Dedifferentiated amniotic fluid mesenchymal stem cell (primary cell): ENCODE results near the gene COL11A2.

Source experiments
- DNase-seq: peaks from one replicate; pipeline ENCODE4 v3.0.0-alpha.2; 2016; ENCODE audit errors: extremely low spot score

The COL11A2 gene

DNA sequence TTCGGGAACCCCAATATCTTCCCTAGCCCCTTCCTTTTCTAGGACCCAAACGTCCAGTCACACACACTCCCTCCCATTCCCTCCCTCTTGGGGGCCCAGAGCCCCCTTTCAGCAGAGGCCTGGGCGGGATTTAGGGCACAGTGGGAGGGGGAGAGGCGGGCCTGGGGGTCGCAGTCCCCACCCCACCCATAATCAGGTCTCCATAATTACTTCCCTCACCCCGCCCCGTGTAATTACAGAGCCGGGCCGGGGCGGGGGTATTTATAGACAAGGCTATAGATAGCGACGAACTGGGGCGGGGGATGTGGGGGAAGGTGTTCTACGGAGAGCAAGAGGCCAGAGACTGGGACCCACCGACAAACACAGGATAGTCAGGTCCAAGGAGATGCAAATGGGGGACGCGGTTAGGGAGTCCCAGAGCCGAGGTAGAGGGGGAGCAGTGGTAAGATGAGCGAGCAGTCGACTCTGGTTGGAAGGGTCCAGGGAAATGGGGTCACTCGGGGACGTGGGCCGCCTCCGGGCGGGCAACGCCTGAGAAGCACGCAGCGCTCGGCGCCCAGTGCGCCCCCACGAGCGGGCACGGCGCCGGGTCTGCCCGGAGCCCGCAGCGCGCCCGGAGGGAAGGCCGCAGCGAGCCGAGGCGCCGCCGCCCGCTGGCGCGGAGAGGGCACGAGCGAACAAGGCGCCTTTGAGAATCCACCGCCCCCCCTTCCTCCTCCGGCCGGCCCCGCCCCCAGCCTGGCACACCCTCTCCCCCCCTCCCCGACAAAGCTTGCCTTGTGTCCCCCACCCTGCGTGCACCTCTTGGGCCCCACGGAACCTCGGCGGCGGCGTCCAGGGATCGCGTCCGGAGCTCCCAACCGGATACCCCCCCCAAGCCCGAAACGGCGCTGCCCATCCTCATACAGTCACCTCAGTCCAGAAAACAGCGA is 670 bp upstream of the COL11A2 start:
- no peak for DNase-seq

DNA sequence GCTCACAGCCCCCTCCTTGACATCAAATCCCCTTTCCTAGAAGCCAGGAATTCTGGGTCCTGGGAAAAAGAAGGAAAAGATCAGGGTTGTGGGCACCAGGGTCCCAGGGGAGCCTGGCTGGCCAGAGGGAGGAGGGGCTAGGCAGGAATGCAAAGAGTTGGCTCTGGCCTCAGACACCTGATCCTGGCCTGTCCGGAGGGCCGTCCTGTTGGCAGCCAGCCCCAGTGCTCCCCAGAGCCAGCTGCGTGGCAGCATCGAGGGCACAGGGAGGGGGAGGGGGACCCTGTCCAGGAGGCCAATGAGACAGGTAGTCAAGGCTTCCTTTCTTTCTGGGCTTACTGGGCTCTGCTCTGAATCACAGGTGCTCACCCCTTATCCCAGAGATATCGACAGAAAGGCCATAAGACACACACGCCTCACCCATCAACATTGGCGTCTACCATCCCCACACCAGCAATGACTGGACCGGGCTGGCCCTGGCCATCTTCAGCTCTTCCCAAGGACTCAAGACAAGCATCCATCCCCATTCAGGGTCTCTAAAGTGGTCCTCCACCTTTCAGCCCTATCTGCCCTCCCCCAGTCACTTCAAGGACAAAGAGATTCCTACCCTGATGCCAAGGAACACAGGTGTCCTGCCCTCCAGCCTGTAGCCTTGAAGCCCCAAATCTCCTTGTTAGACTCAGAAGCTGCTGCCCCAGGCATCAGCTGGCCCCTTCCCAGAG is 723 bp downstream of the COL11A2 start:
- DNase-seq, result no peak

DNA sequence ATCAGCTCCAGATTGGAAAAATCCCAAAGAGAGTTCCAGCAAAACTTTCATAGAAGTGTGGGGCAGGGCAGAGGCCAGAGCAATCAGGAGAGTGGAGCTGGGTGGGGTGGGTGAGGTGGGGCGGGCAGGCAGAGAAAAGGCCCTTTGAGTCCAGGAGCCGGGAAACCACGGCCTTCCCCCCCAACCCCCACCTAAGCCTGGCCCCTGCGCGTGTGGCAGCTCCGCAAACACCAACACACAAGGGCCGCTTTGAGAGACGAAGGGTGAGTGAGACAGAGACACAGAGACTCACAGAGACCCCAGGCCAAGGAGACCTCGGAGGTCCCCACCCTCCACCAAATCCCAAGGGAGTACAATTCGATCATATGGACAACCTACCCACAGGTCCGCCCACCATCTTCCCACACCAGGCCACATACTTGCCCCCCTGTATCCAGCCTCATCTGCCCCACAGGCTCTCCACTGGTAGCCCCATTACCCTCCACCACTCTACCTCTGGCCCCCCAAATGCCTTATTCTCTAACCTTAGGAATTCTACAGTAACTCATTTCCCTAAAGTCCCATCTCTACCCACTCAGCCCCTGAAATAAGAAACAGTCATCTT is 1.7 kb downstream of the COL11A2 start:
- no peak for DNase-seq

DNA sequence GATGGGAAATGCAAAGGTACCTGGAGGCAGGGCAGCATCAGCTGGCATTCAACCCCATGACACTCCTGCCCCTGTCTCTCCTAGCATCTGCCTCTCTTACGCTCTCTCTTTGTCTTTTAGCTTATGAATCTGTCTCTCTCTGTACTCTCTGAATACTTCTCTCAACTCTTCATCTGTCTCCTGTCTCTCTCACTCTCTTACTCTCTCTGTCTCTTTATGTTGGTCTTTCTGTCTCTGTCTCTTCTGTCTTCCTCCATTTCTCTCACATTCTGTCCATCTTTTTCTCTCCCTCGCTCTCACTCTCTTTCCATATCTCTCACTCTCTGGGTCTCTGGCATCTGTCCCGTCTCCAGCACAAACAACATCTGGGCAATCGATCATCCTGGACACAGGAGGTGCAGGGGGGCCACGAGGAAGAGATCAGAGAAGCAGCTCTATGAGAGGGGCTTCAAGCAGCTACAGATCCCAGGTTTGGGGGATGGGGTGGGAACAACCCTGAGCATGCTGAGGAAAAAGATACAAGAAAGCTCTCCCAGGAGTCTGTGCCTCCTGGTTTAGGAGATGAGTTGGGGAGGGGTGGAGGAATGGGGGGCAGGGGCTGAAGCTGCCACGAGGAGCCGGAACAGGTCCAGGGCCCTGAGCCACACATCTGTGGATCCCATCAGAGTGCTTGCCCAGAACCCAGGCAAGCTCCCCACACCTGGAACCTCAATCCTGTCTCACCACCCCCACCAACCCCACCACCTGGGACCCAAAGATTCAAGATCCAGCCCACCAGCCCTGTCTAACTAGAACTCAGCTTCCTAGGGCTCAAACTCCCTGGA is 2.4 kb downstream of the COL11A2 start:
- no peak for DNase-seq

DNA sequence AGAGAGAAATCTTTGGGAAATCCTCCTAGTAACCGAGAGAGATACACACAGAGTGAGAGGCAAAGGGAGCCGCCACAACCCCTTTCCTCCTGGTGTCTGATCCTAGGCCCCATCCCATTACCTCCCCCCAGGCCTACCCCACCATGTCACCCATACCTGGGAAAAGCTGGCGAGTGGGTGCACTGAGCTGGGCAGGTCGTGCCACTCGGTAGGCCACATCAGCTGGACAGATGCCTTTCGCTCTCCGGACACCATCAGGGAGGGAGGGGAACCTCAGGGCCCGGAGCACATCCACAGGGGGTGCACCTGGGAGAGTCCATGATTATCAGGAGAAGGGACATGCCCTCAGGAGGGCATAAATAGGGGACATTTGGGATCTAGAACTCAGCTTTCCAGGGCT is 3.1 kb downstream of the COL11A2 start:
- no peak for DNase-seq

DNA sequence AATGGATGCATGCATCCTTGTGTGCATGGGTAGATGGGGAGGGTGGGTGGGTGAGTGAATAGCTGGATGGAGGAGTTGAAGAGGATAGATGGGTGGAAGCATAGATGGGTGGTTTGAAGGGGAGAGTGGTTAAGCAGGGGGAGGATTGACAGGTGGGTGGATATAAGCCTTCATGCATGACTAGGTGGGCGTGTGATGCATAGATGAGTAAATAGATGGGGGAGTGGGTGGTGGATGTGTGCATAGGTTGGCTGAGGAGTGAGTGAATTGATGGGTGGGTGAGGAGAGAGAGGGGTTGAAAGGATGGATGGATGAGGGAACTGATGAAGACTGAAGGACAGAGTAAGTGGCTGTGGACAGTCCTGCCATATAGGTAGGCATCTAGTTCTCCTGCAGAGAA is 4.5 kb downstream of the COL11A2 start:
- no peak for DNase-seq

DNA sequence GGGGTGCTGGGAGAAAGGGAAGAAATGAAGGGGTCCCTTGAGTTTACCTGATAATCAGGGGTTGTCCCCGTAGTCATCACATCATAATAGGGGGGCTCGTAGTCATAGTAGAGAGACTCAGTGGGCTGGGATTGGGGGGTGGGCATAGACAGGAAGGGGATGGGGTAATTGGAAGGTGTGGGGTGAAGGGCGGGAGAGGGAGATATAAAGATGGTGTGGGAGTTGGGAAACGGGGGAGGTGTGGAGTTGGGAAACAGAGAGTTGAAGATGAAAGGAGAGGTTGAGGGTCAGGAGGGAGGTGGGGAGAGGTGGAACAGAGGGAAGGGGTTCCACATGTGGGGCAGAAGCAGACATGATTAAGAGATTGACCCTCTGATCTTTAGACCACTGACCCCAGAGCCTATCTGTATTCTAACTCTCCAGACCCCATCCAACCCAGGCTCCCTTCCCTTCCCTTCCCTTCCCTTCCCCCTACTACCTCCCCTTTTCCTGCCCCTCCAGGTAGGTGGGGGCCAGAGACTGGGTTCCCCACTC is 6.5 kb downstream of the COL11A2 start:
- no peak for DNase-seq

DNA sequence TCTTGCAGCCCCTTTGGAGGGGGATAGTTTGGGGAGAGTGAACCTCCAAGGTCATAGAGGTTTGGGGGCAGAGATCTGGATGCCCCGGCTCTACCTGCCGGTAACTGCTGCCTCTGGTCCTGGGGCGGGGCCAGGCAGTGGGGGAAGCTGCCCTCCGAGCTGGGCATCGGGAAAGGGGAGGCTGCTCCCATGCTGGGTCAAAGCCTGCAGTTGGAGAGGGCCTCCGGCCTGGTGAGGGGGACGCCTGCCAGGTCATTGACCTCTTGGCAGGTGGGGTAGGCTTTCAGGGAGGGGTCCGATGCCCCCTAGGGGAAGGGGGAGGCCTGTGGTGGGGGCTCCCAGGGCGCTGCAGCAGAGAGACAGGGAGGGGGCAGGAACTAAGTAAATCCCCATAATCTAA is 7.1 kb downstream of the COL11A2 start:
- no peak for DNase-seq

DNA sequence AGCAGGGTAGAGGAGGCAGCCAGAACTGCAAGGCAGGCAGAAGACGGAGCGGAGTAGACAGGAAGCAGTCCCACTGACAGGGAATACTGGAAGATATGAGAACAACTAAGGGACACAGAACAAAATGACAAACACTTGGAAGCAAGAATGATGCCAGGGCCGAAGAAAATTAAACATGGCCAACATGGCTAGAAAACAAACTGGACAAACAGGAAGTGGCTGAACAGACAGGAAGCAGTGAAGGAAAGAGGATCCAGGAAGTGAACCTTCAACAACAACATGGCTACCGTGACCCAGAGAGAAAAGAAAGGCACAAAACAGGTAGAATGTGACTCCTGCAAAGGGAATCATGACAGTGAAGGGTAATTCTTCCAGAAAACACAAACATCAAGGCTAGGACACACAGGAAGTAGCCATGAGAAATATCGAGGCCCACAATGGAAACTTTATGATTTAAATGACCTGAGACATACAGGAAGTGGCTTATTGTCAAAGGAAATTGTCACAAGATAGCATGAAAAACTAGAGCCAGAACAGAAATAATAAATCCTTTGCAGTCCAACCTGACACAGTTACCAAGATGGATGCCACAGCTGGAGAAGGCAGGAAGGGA is 9.1 kb downstream of the COL11A2 start:
- DNase-seq, result no peak

DNA sequence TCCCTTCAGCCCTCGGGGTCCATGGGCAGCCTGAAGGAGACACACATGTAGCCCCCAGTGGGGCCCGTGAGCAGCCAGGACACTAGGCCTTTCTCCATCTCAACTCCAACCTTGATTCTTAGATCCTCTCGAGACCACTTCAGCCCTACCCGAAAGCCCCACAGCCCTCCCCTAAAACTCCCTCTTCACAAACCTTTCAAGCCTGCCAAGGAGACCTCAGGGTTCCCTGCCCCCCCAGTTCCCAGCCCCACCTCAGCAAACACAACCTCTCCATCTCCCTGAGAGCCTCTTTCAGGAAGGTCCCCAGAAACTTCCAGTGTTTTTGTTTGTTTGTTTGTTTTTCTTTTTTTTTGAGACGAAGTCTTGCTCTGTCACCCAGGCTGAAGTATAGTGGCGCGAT is 11.1 kb downstream of the COL11A2 start:
- DNase-seq, result no peak

DNA sequence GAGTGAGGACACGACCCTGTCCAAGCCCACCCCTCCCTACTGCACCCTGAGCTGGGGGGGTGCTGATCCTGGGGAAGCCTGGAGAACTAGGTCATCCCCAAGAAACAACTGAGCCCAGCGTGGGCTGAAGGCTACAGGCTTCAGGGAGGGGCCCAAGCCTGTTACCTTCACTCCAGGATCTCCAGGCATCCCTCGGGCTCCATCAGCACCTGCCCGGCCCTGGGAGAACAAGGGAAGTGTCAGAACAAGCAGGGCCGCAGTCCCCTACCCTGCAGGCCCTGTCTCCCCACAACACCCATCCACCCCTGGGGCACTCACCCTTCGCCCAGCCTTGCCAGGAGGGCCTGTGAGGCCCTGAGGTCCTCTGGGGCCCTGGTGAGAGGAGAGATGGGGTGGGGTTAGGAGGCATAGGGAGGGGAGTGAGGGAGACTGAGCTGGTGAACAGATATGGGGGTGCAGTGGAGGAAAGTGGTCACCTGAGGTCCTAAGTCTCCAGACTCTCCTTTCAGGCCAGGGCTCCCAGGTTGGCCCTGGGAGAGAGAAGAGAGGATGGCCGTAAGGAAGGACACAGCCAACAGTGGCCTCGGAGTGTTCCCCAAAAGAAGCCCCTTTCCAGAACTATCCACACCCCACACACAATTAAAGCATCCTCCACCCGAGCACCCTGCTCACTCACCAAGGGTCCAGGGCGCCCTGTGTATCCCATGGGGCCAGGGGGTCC is 13.4 kb downstream of the COL11A2 start:
- DNase-seq, result no peak

DNA sequence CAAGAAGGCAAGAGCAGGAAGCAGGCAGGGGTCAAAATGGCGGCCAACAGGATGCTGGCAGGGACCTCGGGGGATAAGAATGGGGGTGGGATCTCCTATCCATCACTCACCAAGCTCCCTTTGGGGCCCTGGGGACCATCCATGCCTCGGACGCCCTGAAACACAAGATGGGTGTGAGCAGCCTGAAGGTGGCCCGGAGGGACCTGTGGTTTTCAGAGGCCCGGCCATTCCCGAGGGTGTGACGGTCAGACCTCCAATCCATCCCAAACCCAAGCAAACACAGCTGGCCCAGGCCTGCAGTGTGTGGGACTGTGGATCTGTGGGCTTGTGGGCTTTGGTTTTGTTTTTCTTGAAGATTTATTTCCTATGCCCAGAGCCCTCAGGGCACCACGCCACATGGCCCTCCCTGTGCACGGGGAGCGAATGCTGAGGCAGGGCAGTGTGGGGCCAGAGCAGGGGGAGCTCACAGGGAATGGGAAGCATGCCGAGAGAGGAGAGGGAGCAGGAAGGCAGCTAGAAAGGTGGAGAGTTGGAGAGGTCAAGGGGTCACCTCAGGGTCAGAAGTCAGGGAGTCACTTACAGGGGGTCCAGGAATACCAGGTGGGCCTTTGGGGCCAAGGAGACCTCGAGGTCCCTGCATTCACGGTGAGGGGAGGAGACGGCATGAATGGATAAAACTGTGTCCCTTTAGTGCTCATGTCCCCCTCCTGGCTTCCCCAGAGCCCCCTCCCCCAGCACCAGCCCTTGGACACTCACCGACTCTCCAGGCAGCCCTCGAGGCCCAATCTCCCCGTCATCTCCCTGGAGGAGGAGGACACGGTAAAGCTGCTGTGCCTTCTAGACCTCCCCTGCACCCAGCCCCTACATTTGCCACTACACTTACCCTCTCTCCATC is 14.5 kb downstream of the COL11A2 start:
- DNase-seq, result peak; percentile 68

DNA sequence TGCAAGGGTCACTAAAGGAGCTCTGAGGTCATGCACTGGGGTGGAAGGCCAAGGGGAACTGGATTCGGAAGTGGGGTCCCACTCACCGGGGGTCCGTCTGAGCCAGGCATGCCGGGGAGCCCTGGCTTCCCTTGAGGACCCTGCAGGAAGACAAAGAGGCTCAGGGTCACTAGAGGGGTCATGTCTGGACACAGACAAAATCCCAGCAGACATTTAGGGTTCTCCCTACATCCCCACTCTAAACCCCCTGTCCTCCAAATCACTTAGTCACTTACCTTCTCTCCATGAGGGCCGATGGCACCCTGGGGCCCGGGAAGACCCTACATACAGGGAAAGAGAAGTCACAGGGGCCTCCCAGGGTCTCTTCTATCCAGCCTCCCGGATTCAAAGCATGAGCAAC is 15.4 kb downstream of the COL11A2 start:
- DNase-seq, result no peak

DNA sequence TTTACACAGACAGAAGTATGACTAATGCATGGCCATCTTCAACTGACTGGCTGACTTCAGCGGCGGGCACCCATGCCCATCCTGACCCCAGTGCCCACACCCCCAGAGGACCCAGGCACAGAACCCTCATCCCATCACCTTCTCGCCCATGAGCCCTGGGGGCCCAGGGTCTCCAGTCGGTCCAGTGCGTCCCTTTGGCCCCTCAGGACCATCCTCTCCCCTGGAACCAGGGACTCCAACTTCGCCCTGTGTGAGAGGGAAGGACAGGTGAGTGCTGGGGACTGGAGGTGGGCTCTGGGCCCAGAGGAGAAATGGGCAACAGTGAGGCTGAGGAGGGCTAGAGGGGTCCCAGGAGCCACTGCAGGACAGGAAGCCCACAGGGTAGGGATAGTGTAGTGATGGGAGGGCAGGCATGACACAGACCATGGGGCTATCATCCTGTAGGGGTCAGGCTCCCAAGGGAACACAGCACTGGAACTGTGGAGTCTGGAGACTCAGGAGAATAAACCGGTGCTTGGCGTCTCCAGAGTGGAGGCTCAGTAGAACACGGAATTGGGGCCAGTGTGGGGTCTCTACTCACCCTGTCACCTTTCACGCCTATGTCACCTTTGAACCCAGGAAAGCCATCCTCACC is 16.7 kb downstream of the COL11A2 start:
- no peak for DNase-seq

DNA sequence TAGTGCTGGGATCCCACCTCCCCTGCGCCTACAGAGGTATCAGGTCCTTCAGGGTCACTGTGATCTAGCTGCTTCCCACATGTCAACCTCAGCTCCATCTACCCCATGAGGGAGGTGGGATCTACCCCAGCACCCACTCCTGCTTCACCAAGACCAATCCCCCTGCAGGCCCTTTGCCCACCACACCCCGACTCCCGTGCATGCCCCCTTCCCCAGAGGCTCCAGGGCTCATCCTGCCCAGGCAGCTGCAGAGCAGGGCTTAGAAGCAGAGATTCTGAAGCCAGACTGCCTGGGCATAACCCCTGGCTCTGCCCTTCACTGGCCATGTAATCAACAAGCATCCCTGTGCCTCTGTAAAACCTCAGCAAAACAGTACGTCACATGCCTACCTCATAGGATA is 17.5 kb downstream of the COL11A2 start:
- no peak for DNase-seq

DNA sequence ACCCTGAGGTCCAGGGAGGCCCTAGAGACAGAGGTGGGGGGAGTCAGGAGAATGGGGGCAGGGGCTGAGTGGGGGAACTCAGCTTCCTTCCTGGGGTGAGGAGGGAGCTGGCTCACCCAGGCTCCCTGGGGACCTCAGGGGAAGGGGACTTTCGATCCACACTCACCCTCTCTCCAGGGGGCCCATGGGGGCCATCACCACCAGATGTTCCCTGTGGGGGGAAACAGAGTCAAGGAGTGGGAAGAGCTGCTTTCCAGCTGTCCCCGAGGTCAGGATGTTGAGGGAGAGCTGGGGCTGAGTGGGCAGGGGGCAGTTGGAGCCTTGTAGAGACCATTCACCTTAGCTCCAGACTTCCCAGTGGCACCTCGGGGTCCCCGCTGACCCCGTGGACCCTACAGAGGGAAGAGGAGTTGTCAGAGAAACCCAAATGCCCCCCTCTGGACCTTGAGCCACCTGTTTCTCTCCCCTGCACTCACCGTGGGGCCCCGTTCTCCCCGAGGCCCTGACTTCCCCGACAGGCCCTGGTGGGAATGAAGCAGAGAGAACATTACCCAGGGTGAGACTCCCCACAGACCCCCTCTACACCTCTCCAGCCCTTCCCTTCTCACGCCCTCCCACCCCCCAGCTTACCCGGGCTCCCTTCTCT is 18.6 kb downstream of the COL11A2 start:
- no peak for DNase-seq

DNA sequence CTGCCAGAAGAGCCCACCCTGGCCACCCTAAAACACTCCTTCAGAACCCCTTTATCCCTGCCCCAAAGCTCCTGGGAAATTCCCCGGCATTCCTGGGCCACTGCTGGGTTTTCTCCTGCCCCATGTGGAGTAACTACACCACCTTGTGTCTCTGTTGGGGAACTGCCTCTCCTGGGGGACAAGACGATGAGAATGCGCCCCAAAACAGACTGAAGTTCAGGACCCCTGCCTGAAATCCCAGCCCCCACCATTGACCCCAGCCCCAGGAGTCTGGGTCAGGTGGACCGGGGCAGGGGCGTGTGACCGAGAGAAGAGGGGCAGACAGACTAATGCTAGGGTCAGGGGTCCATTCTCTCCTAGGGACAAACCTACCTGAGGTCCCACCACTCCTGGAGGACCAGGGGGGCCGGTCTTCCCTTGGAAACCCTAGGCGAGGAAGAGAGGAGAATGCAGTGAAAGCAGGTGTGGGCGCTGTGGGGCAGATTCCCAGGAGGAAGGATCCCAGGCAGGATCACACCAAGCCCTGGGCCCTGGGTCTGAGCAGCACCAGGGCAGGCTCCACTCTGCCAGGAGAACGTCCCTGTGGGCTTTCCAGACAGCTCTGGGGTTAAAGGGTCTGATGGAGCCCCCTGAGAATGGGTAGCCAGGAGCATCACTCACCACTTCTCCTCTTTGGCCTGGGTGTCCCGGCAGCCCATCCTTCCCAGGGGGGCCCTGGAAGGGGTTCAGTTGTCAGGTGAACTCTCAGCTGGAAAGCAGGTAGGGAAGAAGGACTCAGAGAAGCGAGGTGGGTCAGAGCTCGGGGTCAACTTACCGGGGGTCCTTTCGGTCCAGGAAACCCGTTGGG is 19.4 kb downstream of the COL11A2 start:
- DNase-seq, result peak; percentile 22
